Ishikawa (cell line): ENCODE data around the gene HECTD4.

ENCODE experiments used
- CEBPB ChIP-seq: IDR thresholded peaks from 2 replicates; pipeline ENCODE4 v1.6.1; 2012
- CREB1 ChIP-seq: IDR thresholded peaks from 2 replicates; pipeline ENCODE4 v1.6.1; 2012; ENCODE audit warnings: low read depth
- EGR1 ChIP-seq: IDR thresholded peaks from 2 replicates; pipeline ENCODE4 v1.6.1; 2012
- EP300 ChIP-seq: IDR thresholded peaks from 2 replicates; pipeline ENCODE4 v1.6.1; 2012; ENCODE audit warnings: borderline replicate concordance
- FOXM1 ChIP-seq: IDR thresholded peaks from 2 replicates; pipeline ENCODE4 v1.6.1; 2012; ENCODE audit warnings: low read depth, borderline replicate concordance
- MAX ChIP-seq: IDR thresholded peaks from 2 replicates; pipeline ENCODE4 v1.6.1; 2012
- NFIC ChIP-seq: IDR thresholded peaks from 2 replicates; pipeline ENCODE4 v1.6.1; 2012
- RAD21 ChIP-seq: IDR thresholded peaks from 2 replicates; pipeline ENCODE4 v1.6.1; 2012; ENCODE audit warnings: low read depth
- TAF1 ChIP-seq: IDR thresholded peaks from 2 replicates; pipeline ENCODE4 v1.6.1; 2012; ENCODE audit warnings: low read depth, mild to moderate bottlenecking
- TCF12 ChIP-seq: IDR thresholded peaks from 2 replicates; pipeline ENCODE4 v1.6.1; 2012; ENCODE audit warnings: low read depth
- TEAD4 ChIP-seq: IDR thresholded peaks from 2 replicates; pipeline ENCODE4 v1.6.1; 2012
- USF1 ChIP-seq: IDR thresholded peaks from 2 replicates; pipeline ENCODE4 v1.6.1; 2012
- YY1 ChIP-seq: IDR thresholded peaks from 2 replicates; pipeline ENCODE4 v1.6.1; 2012; ENCODE audit warnings: low read depth
- ZBTB7A ChIP-seq: IDR thresholded peaks from 2 replicates; pipeline ENCODE4 v1.6.1; 2012; ENCODE audit warnings: low read depth
- TF ChIP-seq, protein P1 (sequence below): IDR thresholded peaks from 2 replicates; pipeline ENCODE4 v1.6.1; 2012; ENCODE audit warnings: low read depth, mild to moderate bottlenecking

Gene HECTD4

GRCh38 chr12:112304436-112304835, 77.8 kb downstream of the HECTD4 start:
- TF ChIP-seq TAF1: no peak
- TF ChIP-seq NFIC: no peak
- TF ChIP-seq MAX: no peak
- no peak for TF ChIP-seq CEBPB
- no peak for TF ChIP-seq USF1

DNA sequence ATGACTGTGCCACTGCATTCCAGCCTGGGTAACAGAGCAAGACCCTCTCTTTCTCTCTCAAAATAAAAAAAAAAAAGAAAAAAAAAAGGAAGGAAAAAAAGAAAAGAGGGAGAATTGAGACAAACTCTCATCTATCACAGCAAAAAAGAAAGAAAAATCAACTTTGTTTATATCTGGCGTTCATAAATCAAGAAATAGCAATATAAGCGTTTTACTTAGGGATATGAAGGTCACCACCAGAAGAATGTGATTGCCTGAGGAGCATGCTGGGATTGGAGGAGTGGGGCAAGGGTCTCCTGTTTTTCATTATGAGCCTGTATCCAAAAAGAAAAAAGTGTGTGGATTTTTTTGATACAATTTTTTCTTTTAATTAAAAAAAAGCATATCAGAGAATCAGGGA, 78.4 kb downstream of the HECTD4 start:
- TF ChIP-seq, protein P1, sequence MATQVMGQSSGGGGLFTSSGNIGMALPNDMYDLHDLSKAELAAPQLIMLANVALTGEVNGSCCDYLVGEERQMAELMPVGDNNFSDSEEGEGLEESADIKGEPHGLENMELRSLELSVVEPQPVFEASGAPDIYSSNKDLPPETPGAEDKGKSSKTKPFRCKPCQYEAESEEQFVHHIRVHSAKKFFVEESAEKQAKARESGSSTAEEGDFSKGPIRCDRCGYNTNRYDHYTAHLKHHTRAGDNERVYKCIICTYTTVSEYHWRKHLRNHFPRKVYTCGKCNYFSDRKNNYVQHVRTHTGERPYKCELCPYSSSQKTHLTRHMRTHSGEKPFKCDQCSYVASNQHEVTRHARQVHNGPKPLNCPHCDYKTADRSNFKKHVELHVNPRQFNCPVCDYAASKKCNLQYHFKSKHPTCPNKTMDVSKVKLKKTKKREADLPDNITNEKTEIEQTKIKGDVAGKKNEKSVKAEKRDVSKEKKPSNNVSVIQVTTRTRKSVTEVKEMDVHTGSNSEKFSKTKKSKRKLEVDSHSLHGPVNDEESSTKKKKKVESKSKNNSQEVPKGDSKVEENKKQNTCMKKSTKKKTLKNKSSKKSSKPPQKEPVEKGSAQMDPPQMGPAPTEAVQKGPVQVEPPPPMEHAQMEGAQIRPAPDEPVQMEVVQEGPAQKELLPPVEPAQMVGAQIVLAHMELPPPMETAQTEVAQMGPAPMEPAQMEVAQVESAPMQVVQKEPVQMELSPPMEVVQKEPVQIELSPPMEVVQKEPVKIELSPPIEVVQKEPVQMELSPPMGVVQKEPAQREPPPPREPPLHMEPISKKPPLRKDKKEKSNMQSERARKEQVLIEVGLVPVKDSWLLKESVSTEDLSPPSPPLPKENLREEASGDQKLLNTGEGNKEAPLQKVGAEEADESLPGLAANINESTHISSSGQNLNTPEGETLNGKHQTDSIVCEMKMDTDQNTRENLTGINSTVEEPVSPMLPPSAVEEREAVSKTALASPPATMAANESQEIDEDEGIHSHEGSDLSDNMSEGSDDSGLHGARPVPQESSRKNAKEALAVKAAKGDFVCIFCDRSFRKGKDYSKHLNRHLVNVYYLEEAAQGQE: no peak
- TF ChIP-seq EP300: no peak
- TF ChIP-seq ZBTB7A: no peak
- TF ChIP-seq MAX: no peak
- no peak for TF ChIP-seq CEBPB
- TF ChIP-seq NFIC: no peak
- no peak for TF ChIP-seq EGR1

DNA sequence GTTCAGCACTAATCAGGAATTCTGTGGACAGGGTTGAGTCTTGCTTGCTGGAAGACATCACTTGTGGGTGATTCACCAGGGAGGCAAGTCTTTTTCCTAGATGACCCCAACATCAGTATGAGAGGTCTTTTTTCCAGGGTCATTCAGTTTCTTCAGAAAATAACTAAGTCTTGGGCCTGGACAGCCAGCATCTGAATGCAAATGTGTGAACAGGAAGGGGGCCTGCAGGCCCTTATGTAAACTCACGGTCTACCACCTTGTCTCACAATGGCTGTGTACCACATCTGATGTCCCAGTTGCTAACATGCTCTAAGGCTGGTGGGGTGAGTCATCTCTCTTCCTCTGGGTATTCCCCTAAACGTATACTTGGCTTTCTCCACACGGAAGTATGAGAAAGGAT, 79.2 kb downstream of the HECTD4 start:
- TF ChIP-seq TCF12 (no peak), ZBTB7A (no peak), FOXM1 (no peak), CREB1 (no peak), MAX (no peak), USF1 (no peak), TAF1 (no peak), RAD21 (no peak), NFIC (no peak), CEBPB (no peak), EP300 (no peak), YY1 (no peak), TEAD4 (no peak), EGR1 (no peak)
- TF ChIP-seq, protein P1: no peak

DNA sequence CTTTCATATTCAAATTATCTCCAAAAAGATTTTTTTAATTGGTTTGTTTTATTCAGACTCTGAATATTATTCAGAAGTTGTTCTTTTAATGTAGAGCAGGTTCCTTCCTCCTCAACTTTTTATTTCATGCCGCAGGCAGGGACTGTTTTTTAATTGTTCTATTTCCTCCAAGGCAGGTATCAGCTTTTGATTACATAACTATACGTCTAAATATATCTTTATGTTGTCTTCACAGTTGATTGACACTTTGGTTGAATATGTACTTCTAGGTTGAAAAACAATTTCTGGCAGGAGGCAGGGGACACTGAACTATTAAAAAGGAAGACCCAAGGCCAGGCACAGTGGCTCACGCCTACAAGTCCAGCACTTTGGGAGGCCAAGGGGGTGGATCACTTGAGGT, 82.5 kb downstream of the HECTD4 start:
- TF ChIP-seq EGR1 (no peak), TEAD4 (no peak), MAX (no peak), USF1 (no peak), NFIC (no peak), ZBTB7A (no peak), RAD21 (no peak), EP300 (no peak), TAF1 (no peak), CEBPB (no peak), CREB1 (no peak), TCF12 (no peak), FOXM1 (no peak), YY1 (no peak)
- TF ChIP-seq, protein P1: no peak
